HEK293T (cell line): ENCODE measurements around the gene CTDSPL.
"Not testable (repeated sequence)": the region's sequence is repeated elsewhere in the genome, so short reads cannot be mapped to it uniquely, and the experiment has no call there.

ENCODE experiments used
- CTCF ChIA-PET: fragments of 350-600 bp; formaldehyde crosslinking; extraction: SDS; loops from one replicate; lab custom pipeline; 2021; ENCODE audit warnings: antibody characterized with exemption, inconsistent platforms; lab: Yijun Ruan, JAX
- POLR2A ChIA-PET: fragments of 350-600 bp; formaldehyde crosslinking; extraction: SDS; loops from one replicate; lab custom pipeline; 2020; ENCODE audit warnings: antibody characterized with exemption, inconsistent platforms; lab: Yijun Ruan, JAX
- DNase-seq: peaks from one replicate; pipeline ENCODE4 v3.0.0; 2012; ENCODE audit warnings: mixed read lengths; ENCODE audit errors: extremely low spot score
- ARNT ChIP-seq: fragments of 450-650 bp; IDR thresholded peaks from 2 replicates; pipeline ENCODE4 v1.6.1; 2017; ENCODE audit warnings: mild to moderate bottlenecking
- BHLHE40 ChIP-seq: fragments of 450-650 bp; IDR thresholded peaks from 2 replicates; pipeline ENCODE4 v1.6.1; 2016; ENCODE audit warnings: mild to moderate bottlenecking, moderate library complexity, borderline replicate concordance
- CTBP1 ChIP-seq: fragments of 450-650 bp; IDR thresholded peaks from 2 replicates; pipeline ENCODE4 v1.6.1; 2016; ENCODE audit warnings: borderline replicate concordance
- ELF4 ChIP-seq: fragments of 450-650 bp; IDR thresholded peaks from 2 replicates; pipeline ENCODE4 v1.6.1; 2017; ENCODE audit warnings: antibody characterized with exemption
- FOXA1 ChIP-seq: fragments of 450-650 bp; IDR thresholded peaks from 2 replicates; pipeline ENCODE4 v1.6.1; 2016; ENCODE audit warnings: mild to moderate bottlenecking
- FOXK2 ChIP-seq: fragments of 450-650 bp; IDR thresholded peaks from 2 replicates; pipeline ENCODE4 v1.6.1; 2016; ENCODE audit warnings: mild to moderate bottlenecking
- FOXM1 ChIP-seq: fragments of 450-650 bp; IDR thresholded peaks from 2 replicates; pipeline ENCODE4 v1.6.1; 2017; ENCODE audit warnings: mild to moderate bottlenecking, borderline replicate concordance
- HDGF ChIP-seq: fragments of 450-650 bp; IDR thresholded peaks from 2 replicates; pipeline ENCODE4 v1.6.1; 2017; ENCODE audit warnings: antibody characterized with exemption, borderline replicate concordance
- L3MBTL2 ChIP-seq: fragments of 450-650 bp; conservative IDR thresholded peaks from 2 replicates; pipeline ENCODE4 v1.6.1; 2016; ENCODE audit warnings: mild to moderate bottlenecking
- LEF1 ChIP-seq: fragments of 450-650 bp; IDR thresholded peaks from 2 replicates; pipeline ENCODE4 v1.6.1; 2017; ENCODE audit warnings: mild to moderate bottlenecking, borderline replicate concordance
- NFRKB ChIP-seq: fragments of 450-650 bp; IDR thresholded peaks from 2 replicates; pipeline ENCODE4 v1.6.1; 2016; ENCODE audit warnings: mild to moderate bottlenecking, moderate library complexity
- PKNOX1 ChIP-seq: fragments of 450-650 bp; IDR thresholded peaks from 2 replicates; pipeline ENCODE4 v1.6.1; 2016
- SP1 ChIP-seq: fragments of 450-650 bp; IDR thresholded peaks from 2 replicates; pipeline ENCODE4 v1.6.1; 2017
- SUZ12 ChIP-seq: fragments of 450-650 bp; IDR thresholded peaks from 2 replicates; pipeline ENCODE4 v1.6.1; 2016; ENCODE audit warnings: mild to moderate bottlenecking
- TARDBP ChIP-seq: fragments of 450-650 bp; IDR thresholded peaks from 2 replicates; pipeline ENCODE4 v1.6.1; 2016
- ZNF384 ChIP-seq: fragments of 450-650 bp; IDR thresholded peaks from 2 replicates; pipeline ENCODE4 v1.6.1; 2016

CTDSPL gene

GRCh38 chr3:37987751-37988179, 126.1 kb downstream of the CTDSPL start:
- ChIA-PET CTCF (interaction anchor here (1.2 kb wide), 1 partner anchor 9 kb away, joined by 3 read pairs; no protein-coding TSS in a partner anchor), POLR2A (no interaction called here)
- no peak for TF ChIP-seq CTBP1
- TF ChIP-seq TARDBP: no peak
- TF ChIP-seq ELF4: no peak
- no peak for TF ChIP-seq FOXA1
- TF ChIP-seq ARNT: no peak
- TF ChIP-seq FOXK2: no peak
- no peak for TF ChIP-seq LEF1
- TF ChIP-seq BHLHE40: no peak
- no peak for TF ChIP-seq FOXM1
- no peak for TF ChIP-seq NFRKB
- no peak for TF ChIP-seq L3MBTL2
- no peak for TF ChIP-seq HDGF
- no peak for TF ChIP-seq SUZ12
- no peak for TF ChIP-seq PKNOX1
- no peak for TF ChIP-seq ZNF384
- TF ChIP-seq SP1: no peak
- DNase-seq: no peak

GRCh38 chr3:37988376-37988775, 126.7 kb downstream of the CTDSPL start:
- POLR2A ChIA-PET, DNase-seq: not testable (repeated sequence)
- CTCF ChIA-PET: interaction anchor here (1.2 kb wide), 1 partner anchor 9 kb away, joined by 3 read pairs; no protein-coding TSS in a partner anchor

GRCh38 chr3:37988931-37989525, 127.3 kb downstream of the CTDSPL start:
- DNase-seq: no peak
- ChIA-PET POLR2A (no interaction called here), CTCF (no interaction called here)
- no peak for TF ChIP-seq ARNT
- TF ChIP-seq SP1: no peak
- TF ChIP-seq L3MBTL2: no peak
- TF ChIP-seq TARDBP: no peak
- no peak for TF ChIP-seq FOXA1
- no peak for TF ChIP-seq SUZ12
- TF ChIP-seq NFRKB: no peak

DNA sequence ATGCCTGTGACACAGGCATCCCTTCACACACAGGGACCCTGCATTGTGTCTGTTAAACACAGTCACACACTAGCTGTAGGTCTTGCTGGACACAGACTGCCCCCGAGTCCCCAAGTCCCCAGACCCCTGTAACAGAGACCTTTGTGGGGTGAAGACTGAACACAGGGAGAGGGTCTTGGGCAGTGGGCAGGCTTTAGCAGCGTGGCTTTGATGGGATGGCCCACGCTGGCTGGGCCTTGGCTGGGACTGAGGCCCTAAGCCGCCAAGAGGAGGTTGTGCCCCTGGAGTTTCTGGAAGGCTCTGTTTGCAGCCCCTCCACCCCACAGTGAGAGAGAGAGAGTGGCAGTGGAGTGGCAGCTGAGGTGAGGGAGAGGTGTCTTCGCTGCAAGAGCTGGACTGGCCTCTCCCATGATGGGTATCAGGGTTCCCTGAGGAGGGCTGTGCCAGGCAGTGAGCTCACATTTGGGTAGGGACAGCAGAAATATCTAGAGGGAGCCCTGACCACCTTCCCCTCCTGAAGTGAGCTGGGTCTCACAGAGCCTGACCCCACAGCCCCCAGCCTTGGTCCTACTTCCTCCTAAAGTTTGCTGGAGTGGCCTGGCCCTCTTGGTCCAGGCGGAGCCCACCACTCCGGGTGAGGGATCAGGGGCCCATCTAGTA, 128.3 kb downstream of the CTDSPL start:
- no peak for TF ChIP-seq HDGF
- TF ChIP-seq TARDBP: no peak
- no peak for TF ChIP-seq ZNF384
- no peak for TF ChIP-seq BHLHE40
- TF ChIP-seq SP1: no peak
- no peak for TF ChIP-seq ELF4
- ChIA-PET CTCF (interaction anchor here (0.5 kb wide), 1 partner anchor 482 kb away, joined by 3 read pairs; no protein-coding TSS in a partner anchor), POLR2A (no interaction called here)
- no peak for DNase-seq

GRCh38 chr3:37990527-37990926, 128.8 kb downstream of the CTDSPL start, which contains the start of gene VILL:
VILL (plus strand) TSS chr3:37990786; CDS start chr3:37993673, 2,887 bp downstream.
- ChIA-PET CTCF (no interaction called here), POLR2A (no interaction called here)
- no peak for DNase-seq
- no peak for TF ChIP-seq SUZ12
- no peak for TF ChIP-seq SP1
- no peak for TF ChIP-seq ARNT
- TF ChIP-seq FOXA1: no peak
- no peak for TF ChIP-seq FOXK2
- TF ChIP-seq BHLHE40: no peak

- CTCF ChIA-PET: no interaction called here
Measured at GRCh38 chr3:37991109-37991508, 129.4 kb downstream of the CTDSPL start.

More at GRCh38 chr3:37991109-37991508, 129.4 kb downstream of the CTDSPL start:
- POLR2A ChIA-PET: no interaction called here
- TF ChIP-seq TARDBP (no peak), ELF4 (no peak), BHLHE40 (no peak), FOXA1 (no peak), LEF1 (no peak), ARNT (no peak), PKNOX1 (no peak), SUZ12 (no peak), CTBP1 (no peak), L3MBTL2 (no peak), ZNF384 (no peak), SP1 (no peak), NFRKB (no peak), HDGF (no peak), FOXK2 (no peak), FOXM1 (no peak)
- DNase-seq: no peak
